Measurements from ENCODE around the gene OVCH2.
"Not testable (repeated sequence)": the region's sequence is repeated elsewhere in the genome, so short reads cannot be mapped to it uniquely, and the experiment has no call there.

Gene OVCH2, protein sequence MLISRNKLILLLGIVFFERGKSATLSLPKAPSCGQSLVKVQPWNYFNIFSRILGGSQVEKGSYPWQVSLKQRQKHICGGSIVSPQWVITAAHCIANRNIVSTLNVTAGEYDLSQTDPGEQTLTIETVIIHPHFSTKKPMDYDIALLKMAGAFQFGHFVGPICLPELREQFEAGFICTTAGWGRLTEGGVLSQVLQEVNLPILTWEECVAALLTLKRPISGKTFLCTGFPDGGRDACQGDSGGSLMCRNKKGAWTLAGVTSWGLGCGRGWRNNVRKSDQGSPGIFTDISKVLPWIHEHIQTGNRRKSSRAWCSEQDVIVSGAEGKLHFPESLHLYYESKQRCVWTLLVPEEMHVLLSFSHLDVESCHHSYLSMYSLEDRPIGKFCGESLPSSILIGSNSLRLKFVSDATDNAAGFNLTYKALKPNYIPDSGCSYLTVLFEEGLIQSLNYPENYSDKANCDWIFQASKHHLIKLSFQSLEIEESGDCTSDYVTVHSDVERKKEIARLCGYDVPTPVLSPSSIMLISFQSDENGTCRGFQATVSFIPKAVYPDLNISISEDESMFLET

DNA sequence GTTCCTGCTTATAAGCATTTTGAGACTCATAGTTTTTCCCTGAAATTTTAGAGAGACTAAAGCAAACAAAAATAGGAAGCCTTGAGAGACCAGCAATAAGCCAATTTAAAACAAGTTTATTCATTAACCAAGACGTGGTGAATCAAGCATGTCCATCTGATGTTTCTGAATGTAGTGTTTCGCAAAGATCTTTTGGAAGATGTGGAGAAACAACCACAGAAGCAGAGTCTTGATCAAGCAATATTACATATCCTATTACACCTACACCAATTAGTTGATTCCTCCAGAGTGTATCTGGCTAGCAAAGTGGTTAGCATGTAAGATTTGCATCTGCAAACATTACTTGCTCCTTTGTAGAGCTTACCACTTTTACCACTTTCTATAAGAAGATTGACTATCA lies at the start of gene OVCH2:
Gene OVCH2, minus strand, starts transcription at position 101 of the 400 bp plus-strand sequence. Its CDS starts 83 bp downstream, at position 18.
- no peak for DNase-seq (ENCODE audit: low read depth)

DNA sequence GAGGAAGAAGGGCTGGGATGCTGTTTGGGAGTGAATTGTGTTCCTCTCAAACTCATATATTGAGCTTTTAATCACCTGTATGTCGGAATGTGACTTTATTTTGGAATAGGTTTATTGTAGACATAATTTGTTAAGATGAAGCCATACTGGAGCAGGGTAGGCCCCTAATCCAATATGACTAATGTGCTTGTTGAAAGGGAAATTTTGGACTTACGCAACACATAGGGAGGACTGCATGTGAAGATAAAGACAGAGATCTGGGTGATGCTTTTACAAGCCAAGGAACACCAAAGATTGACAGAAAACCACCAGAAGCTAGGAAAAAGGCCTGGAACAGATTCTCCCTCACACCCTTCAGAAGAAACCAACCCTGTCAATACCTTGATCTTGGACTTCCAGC lies 43.2 kb upstream of the OVCH2 start:
- DNase-seq (ENCODE audit: low read depth), result no peak

- DNase-seq (ENCODE audit: low read depth), result not testable (repeated sequence)
Measured at GRCh38 chr11:7734767-7735166, 28.5 kb upstream of the OVCH2 start.

- no peak for DNase-seq (ENCODE audit: low read depth)
Measured at GRCh38 chr11:7714786-7715185, 8.5 kb upstream of the OVCH2 start.

DNA sequence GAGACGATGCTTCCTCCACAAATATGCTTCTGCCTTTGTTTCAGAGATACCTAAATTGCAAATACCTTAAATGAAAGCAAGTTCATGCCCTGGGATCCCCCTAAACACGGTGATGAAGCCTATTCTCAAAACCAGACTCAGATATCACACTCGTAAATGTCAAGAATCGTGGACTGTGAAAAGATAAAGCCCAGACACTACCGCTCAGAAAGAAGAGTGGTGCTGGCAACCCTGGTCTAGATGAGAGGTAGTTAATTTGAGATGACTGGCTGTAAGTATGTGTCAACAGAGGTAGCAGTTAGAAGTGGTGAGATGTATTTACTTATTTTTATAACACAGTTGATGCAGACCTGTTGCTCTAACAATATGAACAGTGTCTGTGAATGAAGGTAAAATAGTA lies 2.5 kb downstream of the OVCH2 start:
- DNase-seq (ENCODE audit: low read depth), result no peak

DNA sequence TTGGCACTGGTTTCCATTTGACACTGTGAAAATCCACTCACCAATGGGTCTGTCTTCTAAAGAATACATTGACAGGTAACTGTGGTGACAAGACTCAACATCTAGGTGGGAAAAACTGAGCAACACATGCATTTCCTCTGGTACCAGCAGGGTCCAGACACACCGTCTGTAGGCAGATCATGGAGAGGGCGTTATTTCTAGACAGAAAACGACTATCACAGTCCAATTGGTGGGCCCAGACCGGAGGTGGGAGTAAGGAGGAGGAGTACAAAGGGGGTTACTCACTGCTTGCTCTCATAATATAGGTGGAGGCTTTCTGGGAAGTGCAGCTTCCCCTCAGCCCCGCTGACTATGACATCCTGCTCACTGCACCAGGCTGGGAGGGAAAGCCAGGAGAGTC lies 9.9 kb downstream of the OVCH2 start:
- DNase-seq (ENCODE audit: low read depth), result no peak

GRCh38 chr11:7694235-7694634 lies 12.0 kb downstream of the OVCH2 start:
- no peak for DNase-seq (ENCODE audit: low read depth)

GRCh38 chr11:7692426-7692825 lies 13.9 kb downstream of the OVCH2 start:
- no peak for DNase-seq (ENCODE audit: low read depth)

DNA sequence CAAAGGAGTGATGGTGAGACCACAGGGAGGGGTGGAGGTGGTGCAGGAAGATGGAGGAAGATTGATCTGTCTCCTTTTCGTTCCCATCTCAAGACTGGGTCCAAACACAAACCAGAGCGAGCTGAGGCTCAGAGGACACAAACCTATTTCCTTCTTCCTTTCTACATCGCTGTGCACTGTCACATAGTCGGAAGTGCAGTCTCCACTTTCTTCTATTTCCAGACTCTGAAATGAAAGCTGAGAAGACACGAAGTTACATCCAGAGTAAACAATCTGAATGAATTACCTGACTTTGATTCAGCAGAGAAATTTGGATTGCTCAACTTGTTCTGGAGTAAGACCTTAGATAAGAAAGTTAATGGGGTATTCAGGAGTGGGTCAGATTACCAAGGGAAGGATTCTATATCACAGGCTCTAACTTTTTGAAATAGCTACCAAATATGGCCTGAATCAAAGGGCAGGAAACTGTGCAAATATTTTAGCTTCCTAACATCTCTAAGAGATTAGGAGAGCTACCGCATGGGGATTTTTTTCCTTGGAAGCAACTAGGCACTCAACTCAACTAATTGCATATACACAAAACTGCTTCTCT lies 14.4 kb downstream of the OVCH2 start:
- no peak for DNase-seq (ENCODE audit: low read depth)

- DNase-seq (ENCODE audit: low read depth), result no peak
Measured at GRCh38 chr11:7690648-7691047, 15.6 kb downstream of the OVCH2 start.

DNA sequence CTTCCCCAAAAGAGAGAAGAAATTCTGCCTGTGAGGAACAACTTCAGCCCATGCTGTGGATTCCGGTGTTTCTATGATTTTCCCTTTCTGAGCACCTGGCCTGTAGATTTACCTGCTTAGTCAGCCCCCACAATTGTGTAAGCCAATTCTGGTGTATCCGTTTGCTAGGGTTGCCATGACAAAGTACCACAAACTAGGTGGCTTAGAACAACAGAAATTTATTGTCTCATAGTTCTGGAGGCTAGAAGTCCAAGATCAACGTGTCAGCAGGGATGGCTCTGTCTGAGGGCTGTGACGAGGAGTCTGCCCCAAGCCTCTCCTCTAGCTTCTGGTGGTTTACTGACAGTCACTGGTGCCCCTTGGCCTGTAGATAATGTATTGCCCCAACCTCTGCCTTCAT lies 17.0 kb downstream of the OVCH2 start:
- no peak for DNase-seq (ENCODE audit: low read depth)

GRCh38 chr11:7688238-7688826 lies 17.9 kb downstream of the OVCH2 start:
- no peak for DNase-seq (ENCODE audit: low read depth)

- no peak for DNase-seq (ENCODE audit: low read depth)
Measured at GRCh38 chr11:7687386-7687785, 18.9 kb downstream of the OVCH2 start.

DNA sequence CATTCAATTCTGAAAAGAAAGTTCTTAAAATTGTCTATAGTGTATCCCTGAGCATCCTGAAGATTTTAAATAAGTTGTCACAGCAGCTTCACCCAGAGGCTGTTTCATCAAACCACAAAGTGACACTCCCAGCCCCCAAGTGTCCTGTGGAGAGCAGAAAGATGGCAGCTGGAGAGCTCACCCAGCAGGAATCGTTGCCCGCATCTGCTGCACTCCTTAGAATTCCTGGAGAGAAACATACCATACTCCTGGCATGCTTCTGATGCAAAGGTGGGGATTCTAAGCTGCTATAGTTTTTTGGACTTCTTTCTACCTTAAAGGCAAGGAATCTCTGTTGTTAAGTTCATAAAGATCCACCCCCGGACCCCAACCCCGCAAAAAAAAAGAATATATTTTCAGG lies 19.5 kb downstream of the OVCH2 start:
- no peak for DNase-seq (ENCODE audit: low read depth)

DNA sequence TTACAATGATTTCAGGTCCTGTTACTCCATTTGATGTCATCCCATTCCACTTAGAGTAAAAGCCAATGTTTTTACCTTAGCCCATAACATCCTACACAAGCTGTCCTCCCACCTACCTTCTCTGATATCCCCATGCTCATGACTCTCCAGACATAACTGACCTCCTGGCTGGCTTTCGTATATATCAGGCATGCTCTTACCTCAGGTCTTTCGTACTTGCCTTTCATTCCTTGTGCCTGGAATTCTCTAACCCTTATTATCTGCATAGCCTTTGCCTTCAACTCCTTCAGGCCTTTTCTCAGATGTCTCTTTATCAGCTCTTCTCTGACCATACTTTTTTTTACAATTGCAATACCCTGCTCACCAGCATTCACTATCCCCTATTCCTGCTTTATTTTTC lies 22.7 kb downstream of the OVCH2 start:
- no peak for DNase-seq (ENCODE audit: low read depth)

GRCh38 chr11:7677796-7678201 lies 28.5 kb downstream of the OVCH2 start:
- DNase-seq (ENCODE audit: low read depth), result no peak

GRCh38 chr11:7677071-7677470 lies 29.2 kb downstream of the OVCH2 start:
- DNase-seq (ENCODE audit: low read depth), result no peak

DNA sequence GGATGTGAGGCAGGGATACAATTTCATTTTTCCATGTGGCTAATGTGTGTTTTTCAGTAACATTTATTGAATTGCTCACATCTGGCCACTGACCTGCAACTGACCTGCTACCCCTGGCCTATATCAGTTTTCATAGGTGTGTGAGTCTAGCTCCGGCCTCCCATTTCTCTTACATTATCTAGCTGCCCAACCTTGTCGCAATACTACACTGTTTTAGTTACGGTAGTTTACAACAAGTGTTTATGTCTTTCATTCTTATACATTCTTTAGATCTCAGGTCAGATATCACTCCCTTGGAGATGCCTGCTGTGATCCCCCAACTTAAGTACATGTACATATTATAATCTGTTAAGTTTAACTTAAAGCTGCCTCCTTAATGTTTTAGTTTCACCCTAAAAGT lies 30.6 kb downstream of the OVCH2 start:
- DNase-seq (ENCODE audit: low read depth), result no peak

- DNase-seq (ENCODE audit: low read depth), result no peak
Measured at GRCh38 chr11:7673724-7674434, 32.4 kb downstream of the OVCH2 start.

GRCh38 chr11:7672960-7673723 lies 33.1 kb downstream of the OVCH2 start, which contains the start of gene CYB5R2:
TSS of gene CYB5R2 (minus strand) at chr11:7673500. CDS start at chr11:7672825, 675 bp downstream.
- no peak for DNase-seq (ENCODE audit: low read depth)

DNA sequence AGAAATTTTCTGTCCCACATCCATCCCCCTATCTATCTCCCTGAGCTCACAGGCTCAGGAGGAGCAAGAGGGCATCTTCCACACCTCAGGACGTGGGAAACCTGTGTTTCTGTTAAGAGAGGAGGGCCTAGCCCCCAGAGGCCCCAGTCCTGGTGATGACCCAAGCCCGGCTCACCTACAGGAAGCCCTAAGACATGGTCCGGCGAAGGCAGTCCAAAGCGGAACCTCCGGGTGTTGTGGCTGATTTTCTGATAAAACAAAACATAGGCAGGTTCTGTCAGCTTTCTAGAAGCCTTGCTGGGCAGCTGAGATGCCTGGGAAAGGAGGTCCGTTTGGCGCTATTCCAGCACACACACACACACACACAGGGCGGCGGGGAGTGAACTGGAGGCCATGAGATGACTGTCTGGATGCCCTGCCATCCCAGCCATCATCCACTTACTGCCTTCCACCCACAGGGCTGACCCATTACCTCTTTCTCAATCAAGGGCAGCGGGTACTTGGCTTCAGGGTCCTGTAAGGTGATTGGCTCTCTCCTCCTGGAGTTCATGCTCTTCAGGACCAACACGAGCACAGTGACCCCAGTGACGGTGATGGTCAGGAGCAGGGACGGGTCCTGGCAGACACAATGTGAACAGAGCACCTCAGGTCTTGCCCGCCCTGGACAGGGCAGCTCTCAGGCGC lies 33.9 kb downstream of the OVCH2 start:
- no peak for DNase-seq (ENCODE audit: low read depth)

All from activated T-helper 9 cell treated with anti-CD3 and anti-CD28 coated beads, Interleukin-2, amount 50 U/mL, for 16 hours (primary cell).